Measurements from ENCODE around the gene DKK2.

Gene DKK2

DNA sequence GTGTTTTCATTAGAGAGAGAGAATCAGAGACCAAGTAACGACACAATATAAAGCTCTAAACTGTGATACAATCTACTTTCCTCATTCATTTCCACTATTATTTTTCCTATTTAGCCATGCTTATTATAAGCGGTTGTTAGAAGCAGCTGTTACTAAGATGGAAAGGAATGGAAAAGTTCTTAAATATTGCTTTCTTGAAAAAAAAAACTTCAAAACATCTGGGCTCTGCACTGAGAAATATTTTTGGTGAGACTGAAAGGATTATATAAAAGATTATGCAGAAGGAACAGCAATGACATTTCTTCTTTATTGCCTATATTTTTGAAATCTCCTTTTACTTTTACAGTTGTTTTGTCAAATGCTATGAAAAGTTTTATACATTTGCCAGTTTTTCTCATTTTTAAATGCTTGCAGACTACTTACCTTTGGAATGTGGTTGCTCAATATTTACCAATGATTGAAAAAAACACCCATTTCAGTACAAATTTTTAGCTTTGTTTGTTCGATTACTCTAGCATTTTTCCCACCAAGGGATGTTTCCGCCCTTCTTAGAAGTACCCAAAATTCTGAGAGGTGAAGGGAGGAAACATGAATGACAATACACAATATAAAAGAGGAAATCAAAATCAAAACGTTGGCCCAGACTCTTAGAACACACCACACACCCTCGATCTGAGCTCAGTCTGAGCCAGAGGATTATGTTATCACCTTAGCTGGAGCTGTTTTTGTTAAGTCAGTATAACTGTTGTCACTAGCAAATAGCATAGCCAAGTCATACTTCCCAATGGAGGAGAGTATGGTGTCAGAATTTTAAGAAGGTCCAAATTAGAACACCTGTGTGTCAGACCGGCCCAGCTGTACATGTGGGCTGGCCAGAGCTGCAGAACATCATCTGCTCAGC lies 18.4 kb downstream of the DKK2 start:
- no peak for DNase-seq (ENCODE audit: low read depth)

DNA sequence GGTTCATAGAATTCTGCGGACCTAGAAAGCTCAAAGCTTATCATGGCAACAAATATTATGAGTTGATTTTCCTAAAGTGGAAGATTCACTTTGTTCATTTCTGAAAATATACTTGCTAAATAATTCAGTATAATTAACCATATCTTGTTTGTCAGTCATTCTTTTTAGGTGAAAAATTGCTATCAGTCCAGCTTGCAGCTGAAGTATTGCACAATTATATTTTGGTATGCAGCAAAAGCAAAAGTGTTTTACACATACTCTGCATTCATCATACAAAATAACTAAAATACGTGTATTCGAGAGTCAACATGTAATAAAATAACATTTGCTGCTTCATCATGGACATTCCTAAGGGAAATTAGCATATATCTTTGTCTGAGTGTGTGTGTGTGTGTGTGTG lies 24.8 kb downstream of the DKK2 start:
- DNase-seq (ENCODE audit: low read depth): no peak

DNA sequence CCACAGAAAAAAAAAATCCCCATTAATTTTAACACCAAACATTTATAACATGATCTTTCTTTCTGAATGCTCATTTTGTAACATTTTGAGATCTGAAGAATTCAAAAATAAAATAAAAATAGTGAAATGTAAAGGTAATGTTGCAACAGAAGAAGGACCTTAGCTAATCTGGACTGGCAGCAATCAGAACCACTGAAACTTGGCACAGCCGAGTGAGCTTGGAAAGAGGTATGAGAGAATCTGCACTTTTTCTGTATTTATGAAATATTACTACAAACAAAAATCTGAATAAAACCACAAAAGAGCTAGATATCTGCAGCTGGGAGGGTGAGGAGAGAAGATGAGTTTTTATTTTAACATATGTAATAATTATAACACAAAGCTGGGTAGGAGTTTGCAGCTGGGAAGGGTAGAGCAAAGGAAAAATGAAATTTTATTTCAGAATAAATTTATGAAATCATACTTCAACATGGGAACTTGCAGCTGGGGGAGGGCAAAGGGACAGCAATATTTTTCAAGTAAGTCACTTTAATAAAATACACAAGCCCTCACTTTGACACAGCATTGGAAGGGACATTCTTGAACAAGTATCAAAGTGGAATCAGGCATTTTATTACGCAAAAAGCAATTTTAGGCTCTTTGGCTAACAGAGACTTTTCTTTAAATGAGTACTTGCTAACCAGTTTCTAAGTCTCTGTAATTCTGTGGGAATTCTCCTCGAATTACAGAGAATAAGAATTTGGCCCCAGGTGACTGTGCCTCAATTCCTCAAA lies 26.7 kb downstream of the DKK2 start:
- DNase-seq (ENCODE audit: low read depth): no peak

DNA sequence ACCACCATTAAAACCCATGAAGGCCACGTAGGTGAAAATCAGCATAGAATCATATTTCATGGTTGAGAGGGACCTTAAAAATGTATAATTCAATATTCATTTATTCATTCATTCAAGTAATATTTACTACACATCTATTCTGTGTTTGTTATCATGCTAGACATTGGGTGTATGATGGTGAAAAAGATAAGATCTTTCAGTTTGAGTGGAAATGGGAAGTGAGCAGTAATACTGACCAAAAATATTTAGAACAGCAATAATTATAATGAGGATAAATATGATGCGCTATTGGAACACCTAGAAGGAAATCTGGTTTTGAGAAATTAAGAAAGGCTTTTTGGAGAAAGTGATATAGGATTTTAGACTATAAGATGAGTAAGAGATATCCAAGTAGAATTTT lies 28.0 kb downstream of the DKK2 start:
- DNase-seq (ENCODE audit: low read depth): no peak

DNA sequence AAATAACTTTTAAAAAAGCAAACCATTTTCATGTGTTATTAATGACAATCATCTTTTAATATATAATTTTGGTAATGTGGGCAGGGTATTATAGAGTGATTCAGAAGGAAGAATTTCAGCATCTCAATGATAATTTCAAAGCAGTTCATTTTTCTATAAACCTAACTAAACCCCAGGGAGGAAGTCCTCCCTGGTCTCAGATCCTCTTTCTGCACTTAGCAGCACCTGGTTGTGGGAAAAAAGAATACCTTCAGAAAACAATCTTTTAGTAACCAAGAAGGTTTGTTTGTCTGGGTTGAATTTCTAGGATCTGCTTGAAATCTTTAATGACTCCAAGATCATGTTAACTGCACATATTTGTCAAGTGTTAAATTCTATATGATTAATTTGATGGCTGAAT lies 29.9 kb downstream of the DKK2 start:
- no peak for DNase-seq (ENCODE audit: low read depth)

DNA sequence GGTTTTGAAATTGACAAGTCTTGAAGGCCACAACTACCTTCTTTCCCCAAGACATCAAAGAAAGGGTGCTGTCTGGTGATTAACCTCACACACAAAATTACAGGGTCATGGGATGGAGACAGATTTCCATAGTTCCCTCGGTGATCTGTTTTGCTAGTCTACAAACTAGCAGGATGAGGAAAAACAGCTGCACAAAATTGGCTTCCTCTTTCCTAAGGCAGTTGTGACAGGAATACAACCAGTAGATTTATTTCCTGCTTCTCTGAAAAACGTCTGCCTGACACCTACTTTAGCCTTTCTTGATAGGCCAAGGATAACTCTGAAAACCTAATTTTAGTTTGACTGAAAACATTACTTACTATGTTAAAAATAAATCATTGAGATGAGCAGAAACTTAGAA lies 39.6 kb downstream of the DKK2 start:
- DNase-seq (ENCODE audit: low read depth): no peak

DNA sequence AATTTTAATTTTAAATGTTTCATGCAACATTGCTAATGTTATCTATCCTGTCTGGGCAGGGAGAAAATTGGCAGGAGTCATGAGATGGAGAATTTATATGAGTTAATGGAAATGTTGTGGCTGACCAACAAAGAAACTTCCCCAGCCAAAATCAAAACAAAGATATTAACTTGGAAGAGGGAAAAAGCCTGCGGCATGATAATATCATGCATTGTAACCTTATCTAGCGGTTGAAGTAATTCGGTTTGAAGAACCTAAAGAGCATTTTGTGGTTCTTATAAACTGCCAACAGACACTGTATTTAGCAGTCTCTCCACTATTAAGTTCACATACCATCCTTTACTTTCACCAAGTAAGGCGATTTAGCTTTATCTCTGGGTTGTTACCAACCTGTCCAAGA lies 42.3 kb downstream of the DKK2 start:
- no peak for DNase-seq (ENCODE audit: low read depth)

DNA sequence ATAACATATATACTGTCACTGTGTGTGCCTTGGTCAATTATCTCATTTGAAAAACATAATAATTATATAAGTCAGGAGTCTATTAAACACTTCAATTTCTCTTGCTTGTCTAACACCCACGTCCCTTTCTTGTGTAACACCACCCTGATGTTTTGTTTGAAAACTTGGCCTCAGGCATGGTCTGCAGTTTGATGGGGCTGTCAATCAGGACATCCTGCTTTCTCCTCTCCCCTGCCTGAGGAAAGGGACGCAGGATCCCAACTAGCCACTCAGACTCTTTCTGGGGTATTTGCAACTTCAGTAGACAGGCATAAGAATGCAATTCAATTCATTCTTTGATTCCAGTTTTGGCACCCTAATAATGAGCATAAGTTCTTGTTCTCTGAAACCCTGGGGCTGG lies 48.8 kb downstream of the DKK2 start:
- no peak for DNase-seq (ENCODE audit: low read depth)

DNA sequence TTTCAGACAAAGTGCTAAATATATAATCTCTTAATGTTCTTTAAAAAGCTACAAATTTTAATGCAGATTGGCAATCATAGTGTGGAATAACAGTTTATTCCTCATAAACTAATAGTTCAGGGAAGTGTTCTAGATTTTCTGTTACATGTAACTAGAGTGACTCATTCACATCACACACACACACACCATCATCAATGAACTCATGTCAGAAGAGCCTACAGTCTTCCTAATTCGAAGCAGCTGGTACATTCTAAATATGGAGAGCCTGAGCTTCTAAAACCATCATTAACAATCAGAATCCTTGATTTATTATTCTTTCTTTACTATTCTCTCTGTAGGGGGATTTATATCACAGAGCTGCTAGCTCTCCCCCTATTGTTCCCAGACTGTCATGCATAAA lies 49.6 kb downstream of the DKK2 start:
- no peak for DNase-seq (ENCODE audit: low read depth)

DNA sequence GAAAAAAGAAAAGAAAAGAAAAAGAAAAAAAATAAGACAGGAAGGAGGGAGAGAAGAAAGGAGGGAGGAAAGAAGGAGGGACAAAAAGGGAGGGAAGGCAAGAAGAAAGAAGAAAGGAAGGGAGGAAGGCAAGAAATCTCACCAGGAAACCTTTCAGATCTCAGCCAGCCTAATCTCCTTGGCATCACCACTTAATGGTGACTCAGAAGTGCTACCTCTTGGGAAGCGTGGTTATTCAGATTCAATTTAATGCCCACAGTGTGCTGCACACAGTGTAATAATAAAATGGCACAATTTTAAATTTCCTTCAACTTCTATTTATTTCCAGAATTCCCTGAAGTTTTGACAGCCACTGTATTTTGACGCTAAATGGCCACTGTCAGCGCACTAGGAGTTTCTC lies 50.3 kb downstream of the DKK2 start:
- no peak for DNase-seq (ENCODE audit: low read depth)

DNA sequence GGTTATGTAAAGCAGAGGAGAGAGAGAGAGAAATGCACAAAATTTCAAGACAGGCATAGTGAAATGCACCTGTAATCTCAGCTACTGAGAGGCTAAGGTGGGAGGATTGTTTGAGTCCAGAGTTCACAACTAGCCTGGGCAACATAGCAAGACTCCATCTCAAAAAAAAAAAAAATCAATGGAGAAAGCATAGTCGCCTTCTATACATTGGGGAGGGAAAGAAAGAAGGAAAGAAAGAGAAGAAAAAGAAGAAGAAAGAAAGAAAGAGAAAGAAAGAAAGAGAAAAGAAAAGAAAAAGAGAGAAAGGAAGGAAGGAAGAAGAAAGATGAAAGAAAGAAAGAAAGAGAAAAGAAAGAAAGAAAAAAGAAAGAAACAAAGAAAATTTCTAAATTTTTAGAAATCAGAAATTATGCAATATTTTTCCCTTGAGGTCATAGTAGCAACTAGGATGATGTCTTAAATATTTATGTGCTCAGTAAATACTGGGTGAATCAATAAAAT lies 53.4 kb downstream of the DKK2 start:
- DNase-seq (ENCODE audit: low read depth): no peak

DNA sequence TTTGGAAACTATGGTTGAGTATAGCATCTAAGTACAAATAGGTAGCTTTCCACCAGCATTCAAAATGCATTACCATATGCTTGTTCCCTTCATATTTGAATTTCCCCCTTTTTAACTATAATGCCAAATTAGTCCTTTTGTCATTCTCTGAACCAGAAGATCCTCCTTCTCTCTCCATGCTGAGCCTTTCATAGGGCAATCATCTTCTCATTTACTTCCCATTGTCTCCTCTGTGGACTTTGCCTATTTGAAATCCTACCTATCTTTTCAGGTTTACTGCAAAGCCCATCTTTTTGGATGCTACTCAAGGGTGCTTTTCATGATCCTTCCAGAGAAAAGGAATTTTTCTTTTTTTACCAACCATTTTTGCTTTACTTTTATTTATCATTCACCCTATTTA lies 54.7 kb downstream of the DKK2 start:
- DNase-seq (ENCODE audit: low read depth): no peak

DNA sequence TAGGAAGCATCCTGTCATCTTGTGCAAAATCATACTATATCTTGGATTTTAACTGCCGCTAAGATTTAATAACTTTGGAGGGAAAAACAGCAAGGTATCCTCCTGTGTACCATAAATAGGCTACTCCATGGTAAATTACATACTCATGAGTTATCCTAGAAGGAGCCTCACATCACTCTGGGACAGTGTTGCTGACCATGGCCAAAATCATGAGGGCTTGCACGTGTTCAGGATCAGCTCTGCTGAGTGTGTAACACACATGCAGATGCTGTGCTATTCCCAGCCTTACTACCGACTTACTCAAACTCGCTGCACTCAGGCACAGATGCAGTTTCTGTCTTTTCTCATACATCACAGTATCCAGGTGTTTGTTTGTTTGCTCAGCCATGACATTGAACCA lies 56.6 kb downstream of the DKK2 start:
- no peak for DNase-seq (ENCODE audit: low read depth)

DNA sequence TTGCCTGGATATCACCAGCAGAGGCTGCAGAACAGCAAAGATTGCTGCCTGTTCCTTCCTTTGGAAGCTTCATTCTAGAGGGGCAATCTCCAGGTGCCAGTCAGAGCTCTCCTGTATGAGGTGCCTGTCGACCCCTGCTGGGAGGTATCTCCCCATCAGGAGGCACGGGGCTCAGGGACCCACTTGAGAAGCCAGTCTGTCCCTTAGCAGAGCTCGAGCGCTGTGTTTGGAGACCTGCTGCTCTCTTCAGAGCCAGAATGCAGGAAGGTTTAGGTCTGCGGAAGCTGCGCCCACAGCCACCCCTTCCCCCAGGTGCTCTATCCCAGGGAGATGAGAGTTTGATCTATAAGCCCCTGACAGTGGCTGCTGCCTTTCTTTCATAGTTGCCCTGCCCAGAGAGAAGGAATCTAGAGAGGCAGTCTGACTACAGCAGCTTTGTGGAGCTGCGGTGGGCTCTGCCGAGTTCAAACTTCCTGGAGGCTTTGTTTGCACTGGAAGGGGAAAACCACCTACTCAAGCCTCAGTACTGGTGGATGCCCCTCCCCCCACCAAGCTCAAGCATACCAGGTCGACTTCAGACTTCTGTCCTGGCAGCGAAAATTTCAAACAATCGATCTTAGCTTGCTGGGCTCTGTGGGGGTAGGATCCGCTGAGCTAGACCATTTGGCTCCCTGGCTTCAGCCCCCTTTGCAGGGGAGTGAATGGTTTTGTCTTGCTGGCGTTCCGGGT lies 57.9 kb downstream of the DKK2 start:
- DNase-seq (ENCODE audit: low read depth): no peak

DNA sequence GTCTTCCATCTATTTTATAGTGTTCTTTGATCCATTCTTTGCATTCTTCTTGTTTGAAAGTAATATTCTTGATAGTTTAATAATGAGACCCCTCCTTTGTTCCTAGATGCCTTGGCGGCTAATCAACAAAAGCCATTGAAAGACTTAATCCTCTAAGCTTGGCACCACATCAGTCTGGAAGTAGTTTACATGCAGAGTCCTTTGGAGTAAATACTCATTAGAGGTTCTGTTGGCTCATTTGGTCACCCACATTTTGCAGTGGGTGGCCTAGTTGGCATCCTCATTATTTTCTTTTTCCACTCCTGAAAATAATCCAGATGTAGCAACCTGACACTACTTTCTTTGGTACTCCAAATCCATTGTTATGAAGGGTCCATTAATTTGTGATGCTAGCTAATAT lies 64.5 kb downstream of the DKK2 start:
- no peak for DNase-seq (ENCODE audit: low read depth)

DNA sequence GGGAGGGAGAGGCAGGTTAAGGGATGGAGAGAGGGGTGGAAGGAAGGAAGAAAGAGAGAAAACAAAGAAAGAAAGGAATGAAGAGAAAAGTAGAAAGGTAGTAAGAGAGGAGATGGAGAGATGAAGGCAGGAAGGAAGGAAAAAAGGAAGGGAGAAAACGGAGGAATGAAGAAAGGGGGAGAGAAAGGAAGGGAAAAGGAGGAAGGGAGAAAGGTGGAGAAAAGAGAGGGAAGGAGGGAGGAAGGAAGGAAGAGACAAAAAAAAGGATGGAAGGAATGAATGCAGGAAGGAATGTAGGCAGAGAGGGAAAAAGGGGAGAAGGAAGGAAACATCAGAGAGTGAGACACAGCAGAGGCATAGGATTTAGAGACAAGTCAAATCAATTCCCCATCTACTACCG lies 68.2 kb downstream of the DKK2 start:
- DNase-seq (ENCODE audit: low read depth): no peak

DNA sequence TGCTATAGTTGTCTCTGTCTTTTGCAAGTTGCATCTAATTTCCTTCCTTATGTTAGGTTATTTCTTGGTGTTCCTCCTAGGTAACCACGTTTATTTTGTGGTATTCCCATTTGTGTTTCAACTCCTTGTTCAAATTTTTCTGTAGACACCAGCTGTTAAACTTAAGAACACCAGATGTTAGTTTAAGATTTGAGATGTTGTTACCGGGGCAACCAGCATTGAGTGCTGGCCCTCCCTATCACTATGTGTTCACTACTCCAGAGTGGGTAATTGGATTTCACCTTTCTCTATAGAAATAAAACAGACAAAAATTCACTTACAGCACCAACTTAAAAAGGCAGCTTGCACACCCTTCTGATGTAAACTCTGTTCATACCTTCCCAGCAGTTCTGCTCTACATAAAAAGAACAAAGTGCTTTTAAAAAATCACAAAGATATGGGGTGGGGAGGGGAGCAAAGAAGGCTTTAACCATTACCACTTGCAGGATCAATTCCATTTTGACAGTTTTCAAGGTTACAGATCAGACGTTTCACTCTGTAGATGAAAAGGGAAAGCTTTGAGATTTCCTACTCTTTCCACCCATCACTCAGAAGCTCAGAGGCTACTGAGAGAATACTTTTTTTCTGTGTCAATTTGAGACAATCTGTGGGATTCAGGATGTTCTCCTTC lies 82.9 kb downstream of the DKK2 start:
- DNase-seq (ENCODE audit: low read depth): no peak

DNA sequence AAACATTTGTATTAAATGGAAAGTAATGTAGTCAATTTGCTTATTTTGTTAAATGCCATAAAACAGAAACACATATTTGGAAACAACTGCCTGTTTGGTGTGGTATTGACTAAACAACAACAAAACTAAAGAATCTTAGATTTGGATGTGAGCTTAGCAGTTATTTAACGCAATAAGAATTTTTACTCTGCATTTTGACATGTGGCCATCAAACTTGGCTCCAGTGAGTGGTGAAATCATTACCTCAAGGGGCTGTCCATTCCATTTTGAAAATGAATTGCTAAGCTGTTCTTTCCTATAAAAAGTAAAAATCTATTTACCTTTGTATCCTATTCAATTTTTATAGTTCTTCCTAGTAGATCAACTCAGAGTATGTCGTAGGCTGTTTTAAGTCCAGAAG lies 84.2 kb downstream of the DKK2 start:
- no peak for DNase-seq (ENCODE audit: low read depth)

DNA sequence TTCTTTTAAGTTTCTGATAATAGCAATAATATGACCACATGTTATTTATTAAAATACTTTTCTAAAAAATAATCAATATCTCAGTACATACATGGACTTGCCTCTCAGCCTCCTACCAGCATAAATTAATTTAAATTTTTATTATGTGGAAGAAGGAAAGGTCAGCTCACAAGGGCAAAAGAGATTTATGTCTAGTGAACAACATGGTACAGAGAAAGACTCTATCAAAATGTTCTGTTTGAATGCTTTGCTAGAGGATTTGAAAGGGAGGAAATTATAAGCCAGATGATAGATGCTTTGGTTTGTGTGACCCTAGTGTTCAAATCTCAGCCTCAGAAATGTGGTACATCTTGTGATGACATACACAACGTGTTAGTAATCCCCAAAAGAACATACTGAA lies 94.3 kb downstream of the DKK2 start:
- DNase-seq (ENCODE audit: low read depth): no peak

DNA sequence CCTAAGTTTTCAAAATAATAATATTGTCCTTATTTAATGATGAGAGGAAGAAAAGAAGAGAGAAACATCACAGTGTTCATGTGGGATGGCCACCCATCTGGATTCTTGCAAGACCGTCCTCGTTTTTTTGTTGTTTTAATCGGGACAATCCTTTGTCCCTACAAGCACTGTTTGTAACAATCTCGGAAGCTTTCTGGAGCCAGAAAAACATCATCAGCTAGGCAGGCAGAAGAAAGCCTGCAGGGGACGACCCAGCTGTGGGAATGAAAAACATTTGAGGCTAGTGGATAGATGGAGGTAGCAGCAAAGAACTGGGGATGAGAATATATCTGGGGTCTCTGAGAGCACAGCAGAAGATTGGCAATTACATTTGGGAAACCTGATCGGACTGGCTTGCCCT lies 105.6 kb downstream of the DKK2 start:
- DNase-seq (ENCODE audit: low read depth): no peak

DNA sequence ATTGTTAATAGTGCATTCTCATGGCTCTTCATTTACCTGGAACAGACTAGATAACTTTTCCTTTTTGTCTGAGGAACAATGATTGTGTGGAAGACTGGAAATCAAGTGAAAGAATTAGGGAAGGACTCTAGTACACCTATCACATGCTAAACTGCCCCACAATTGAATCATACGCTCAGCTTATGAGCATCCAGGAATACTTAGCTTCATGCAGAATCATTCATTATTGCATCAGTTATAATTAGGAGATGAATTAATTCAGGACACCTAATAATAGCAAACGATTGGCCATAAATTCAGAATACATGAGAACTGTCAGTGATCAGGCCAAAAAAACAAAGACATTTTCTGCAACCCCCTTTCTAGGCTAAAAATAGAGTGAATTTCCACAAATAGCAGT lies 106.9 kb downstream of the DKK2 start:
- no peak for DNase-seq (ENCODE audit: low read depth)

DNA sequence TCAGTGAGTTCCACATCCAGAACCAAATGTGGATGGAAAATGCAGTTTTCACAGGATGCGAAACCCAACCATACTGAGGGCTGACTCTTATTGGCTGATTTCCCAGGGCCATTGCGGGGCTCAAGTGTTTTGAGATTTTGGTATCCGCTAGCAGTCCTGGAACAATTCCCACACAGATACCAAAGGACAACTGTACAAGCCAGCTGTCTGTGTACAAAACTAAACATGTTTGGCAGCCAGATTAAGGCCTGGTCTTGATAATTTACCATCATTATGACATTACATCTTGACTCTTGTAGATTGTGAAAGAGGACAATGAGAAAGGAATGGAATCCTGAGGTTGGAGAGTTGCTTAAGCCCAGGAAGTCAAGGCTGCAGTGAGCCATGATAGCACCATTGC lies 121.9 kb downstream of the DKK2 start:
- no peak for DNase-seq (ENCODE audit: low read depth)
